Measurements from ENCODE around the gene RAB3C. TPM values are rescaled to one million over a fixed set of nuclear protein-coding genes. Genes with fewer than 3 reads are reported as not detected.
A peak's percentile ranks its signal among the peaks of the same experiment; 100 is the strongest.

RAB3C gene
- total RNA-seq, 1 experiment from 2014 or later: 13.3 TPM

- TF ChIP-seq SOX15 (CRISPR knock-in tag; IDR thresholded peaks at IDR 0.05) (no peak), FOXP1 (CRISPR knock-in tag; IDR thresholded peaks at IDR 0.05; ENCODE audit: borderline replicate concordance) (peak; percentile 48; the same call in 1 of the 2 replicates), KAT7 (CRISPR knock-in tag; IDR thresholded peaks at IDR 0.05; ENCODE audit: borderline replicate concordance) (no peak), TP53 (CRISPR knock-in tag; IDR thresholded peaks at IDR 0.05) (no peak), CBFB (CRISPR knock-in tag; IDR thresholded peaks at IDR 0.05; ENCODE audit: low read depth) (no peak), ZNF396 (CRISPR knock-in tag; IDR thresholded peaks at IDR 0.05; ENCODE audit: borderline replicate concordance) (no peak), ZNF416 (CRISPR knock-in tag; IDR thresholded peaks at IDR 0.05) (no peak), OVOL2 (CRISPR knock-in tag; IDR thresholded peaks at IDR 0.05; ENCODE audit: borderline replicate concordance) (no peak), ZNF532 (CRISPR knock-in tag; IDR thresholded peaks at IDR 0.05; ENCODE audit: borderline replicate concordance) (no peak), ZBTB43 (CRISPR knock-in tag; IDR thresholded peaks at IDR 0.05) (no peak), HMGA2 (CRISPR knock-in tag; IDR thresholded peaks at IDR 0.05) (no peak), SMAD3 (CRISPR knock-in tag; IDR thresholded peaks at IDR 0.05; ENCODE audit: borderline replicate concordance) (no peak), GRHL2 (CRISPR knock-in tag; IDR thresholded peaks at IDR 0.05; ENCODE audit: insufficient replicate concordance, severe bottlenecking) (no peak), MLX (CRISPR knock-in tag; IDR thresholded peaks at IDR 0.05) (no peak), CTCF (IDR thresholded peaks at IDR 0.05) (no peak), E2F4 (CRISPR knock-in tag; IDR thresholded peaks at IDR 0.05; ENCODE audit: borderline replicate concordance, low read depth) (no peak), E2F5 (CRISPR knock-in tag; IDR thresholded peaks at IDR 0.05) (0 out of 2 replicates have a peak, but pooled peaks have one; percentile 58), ZNF423 (CRISPR knock-in tag; IDR thresholded peaks at IDR 0.05) (no peak), ESRRA (CRISPR knock-in tag; IDR thresholded peaks at IDR 0.05; ENCODE audit: borderline replicate concordance) (peak; percentile 21; the same call in 1 of the 2 replicates), ARID4B (CRISPR knock-in tag; IDR thresholded peaks at IDR 0.05; ENCODE audit: borderline replicate concordance) (peak; percentile 96), ELF4 (CRISPR knock-in tag; IDR thresholded peaks at IDR 0.05; ENCODE audit: low read depth) (no peak), TCF7 (CRISPR knock-in tag; IDR thresholded peaks at IDR 0.05; ENCODE audit: low read depth) (no peak), NFATC4 (CRISPR knock-in tag; IDR thresholded peaks at IDR 0.05) (no peak), ZNF263 (CRISPR knock-in tag; IDR thresholded peaks at IDR 0.05; ENCODE audit: low read depth) (no peak), RORB (CRISPR knock-in tag; IDR thresholded peaks at IDR 0.05) (no peak)
Measured at GRCh38 chr5:58582803-58583491, at the start of gene RAB3C (continued).
